H9 (cell line): ENCODE data around the gene ZNF423. TPM values are rescaled to one million over a fixed set of nuclear protein-coding genes. Genes with fewer than 3 reads are reported as not detected.

ENCODE experiments used
- DNase-seq: peaks from one replicate; pipeline ENCODE4 v3.0.0-alpha.2; 2017
- H2AFZ ChIP-seq: one replicate; pipeline ENCODE4 v1.6.1; 2013; ENCODE audit warnings: mild to moderate bottlenecking, low read length, control low read depth, moderate library complexity
- H2AK5ac ChIP-seq: 2 replicates; pipeline ENCODE4 v1.6.1; 2013; ENCODE audit warnings: low read length, control low read depth, mixed read lengths; ENCODE audit not compliant: insufficient read length
- H2BK120ac ChIP-seq: one replicate; pipeline ENCODE4 v1.6.1; 2013; ENCODE audit warnings: low read depth, mild to moderate bottlenecking, low read length, control low read depth, inconsistent platforms; ENCODE audit not compliant: poor library complexity, severe bottlenecking
- H2BK12ac ChIP-seq: 2 replicates; pipeline ENCODE4 v1.6.1; 2013; ENCODE audit warnings: low read length, control low read depth, mixed read lengths, low read depth; ENCODE audit not compliant: insufficient read length
- H2BK15ac ChIP-seq: 2 replicates; pipeline ENCODE4 v1.6.1; 2013; ENCODE audit warnings: low read depth, low read length, control low read depth
- H2BK20ac ChIP-seq: one replicate; pipeline ENCODE4 v1.6.1; 2013; ENCODE audit warnings: low read depth, mild to moderate bottlenecking, low read length, control low read depth, inconsistent platforms; ENCODE audit not compliant: poor library complexity, severe bottlenecking
- H2BK5ac ChIP-seq: 2 replicates; pipeline ENCODE4 v1.6.1; 2013; ENCODE audit warnings: low read length, control low read depth, mixed read lengths; ENCODE audit not compliant: insufficient read length
- H3K14ac ChIP-seq: 2 replicates; pipeline ENCODE4 v1.6.1; 2013; ENCODE audit warnings: low read length, control low read depth; ENCODE audit not compliant: insufficient read depth
- H3K18ac ChIP-seq: 2 replicates; pipeline ENCODE4 v1.6.1; 2013; ENCODE audit warnings: low read depth, mild to moderate bottlenecking, mixed read lengths, low read length, control low read depth; ENCODE audit not compliant: insufficient read length
- H3K23ac ChIP-seq: 2 replicates; pipeline ENCODE4 v1.6.1; 2013; ENCODE audit warnings: low read length, control low read depth, mixed read lengths, low read depth; ENCODE audit not compliant: insufficient read length
- H3K23me2 ChIP-seq: 2 replicates; pipeline ENCODE4 v1.6.1; 2013; ENCODE audit warnings: low read depth, mild to moderate bottlenecking, mixed read lengths, low read length, control low read depth; ENCODE audit not compliant: insufficient read length, poor library complexity, severe bottlenecking
- H3K27ac ChIP-seq: 2 replicates; pipeline ENCODE4 v1.5.1; 2013; ENCODE audit warnings: low read length, control low read depth, mixed read lengths, low read depth; ENCODE audit not compliant: insufficient read length
- H3K27me3 ChIP-seq: 2 replicates; pipeline ENCODE4 v1.6.1; 2013; ENCODE audit warnings: low read length, control low read depth, inconsistent platforms; ENCODE audit not compliant: insufficient read depth
- H3K4ac ChIP-seq: 2 replicates; pipeline ENCODE4 v1.6.1; 2013; ENCODE audit warnings: low read depth, mild to moderate bottlenecking, control low read depth, inconsistent platforms, low read length, moderate library complexity
- H3K4me1 ChIP-seq: 2 replicates; pipeline ENCODE4 v1.6.1; 2013; ENCODE audit warnings: low read length, control low read depth, inconsistent platforms; ENCODE audit not compliant: insufficient read depth
- H3K4me2 ChIP-seq: 2 replicates; pipeline ENCODE4 v1.6.1; 2013; ENCODE audit warnings: low read length, control low read depth, mixed read lengths; ENCODE audit not compliant: insufficient read length, insufficient read depth
- H3K56ac ChIP-seq: 2 replicates; pipeline ENCODE4 v1.6.1; 2013; ENCODE audit warnings: low read depth, mild to moderate bottlenecking, mixed read lengths, low read length, control low read depth; ENCODE audit not compliant: insufficient read length
- H3K79me1 ChIP-seq: 2 replicates; pipeline ENCODE4 v1.6.1; 2013; ENCODE audit warnings: low read depth, mild to moderate bottlenecking, moderate library complexity, low read length, control low read depth, inconsistent platforms; ENCODE audit not compliant: insufficient read depth, poor library complexity, severe bottlenecking
- H3K79me2 ChIP-seq: 2 replicates; pipeline ENCODE4 v1.6.1; 2013; ENCODE audit warnings: low read length, control low read depth, inconsistent platforms; ENCODE audit not compliant: insufficient read depth
- H3K9ac ChIP-seq: 2 replicates; pipeline ENCODE4 v1.6.1; 2013; ENCODE audit warnings: low read length, control low read depth, mixed read lengths; ENCODE audit not compliant: insufficient read length; ENCODE audit errors: extremely low read depth
- H3K9me3 ChIP-seq: one replicate; pipeline ENCODE4 v1.6.1; 2013; ENCODE audit warnings: low read depth, low read length, inconsistent platforms; ENCODE audit not compliant: control insufficient read depth
- H3T11ph ChIP-seq: one replicate; pipeline ENCODE4 v1.6.1; 2013; ENCODE audit warnings: mild to moderate bottlenecking, low read length, control low read depth, inconsistent platforms
- H4K20me1 ChIP-seq: one replicate; pipeline ENCODE4 v1.6.1; 2013; ENCODE audit not compliant: control insufficient read depth, insufficient read length, insufficient read depth
- H4K5ac ChIP-seq: 2 replicates; pipeline ENCODE4 v1.6.1; 2013; ENCODE audit warnings: low read depth, mild to moderate bottlenecking, mixed read lengths, low read length, control low read depth; ENCODE audit not compliant: insufficient read length
- H4K8ac ChIP-seq: replicated peaks from 2 replicates; pipeline ENCODE4 v1.6.1; 2013; ENCODE audit warnings: low read length, control low read depth, mixed read lengths, low read depth; ENCODE audit not compliant: insufficient read length
- H4K91ac ChIP-seq: 2 replicates; pipeline ENCODE4 v1.6.1; 2013; ENCODE audit warnings: low read depth, mild to moderate bottlenecking, moderate library complexity, mixed read lengths, low read length, control low read depth; ENCODE audit not compliant: insufficient read length
- H3K27ac Mint-ChIP-seq, 3 experiments: 2 replicates in 2 of 3; 3 replicates in 1 of 3; pipeline ENCODE4 v1.8.0; 2020 to 2021; ENCODE audit warnings: mixed read lengths in 3 of 3, mild to moderate bottlenecking in 1 of 3, moderate library complexity in 1 of 3
- H3K27me3 Mint-ChIP-seq: 2 replicates; pipeline ENCODE4 v1.8.0; 2021; ENCODE audit warnings: low read depth, mild to moderate bottlenecking, moderate library complexity, mixed read lengths
- H3K36me3 Mint-ChIP-seq, 3 experiments: 2 replicates in 2 of 3; 3 replicates in 1 of 3; pipeline ENCODE4 v1.8.0; 2020 to 2021; ENCODE audit warnings: low read depth in 3 of 3, mixed read lengths in 3 of 3; ENCODE audit not compliant: insufficient read depth in 1 of 3
- H3K4me1 Mint-ChIP-seq, 2 experiments: 2 replicates each; pipeline ENCODE4 v1.8.0; 2020; ENCODE audit warnings: mixed read lengths in 2 of 2
- H3K4me3 Mint-ChIP-seq, 2 experiments: 2 replicates in 1 of 2; 3 replicates in 1 of 2; pipeline ENCODE4 v1.8.0; 2020 to 2021; ENCODE audit warnings: mild to moderate bottlenecking in 2 of 2, mixed read lengths in 2 of 2, moderate library complexity in 1 of 2
- H3K9me3 Mint-ChIP-seq, 2 experiments: 2 replicates in 1 of 2; 3 replicates in 1 of 2; pipeline ENCODE4 v1.8.0; 2020; ENCODE audit warnings: mild to moderate bottlenecking in 2 of 2, mixed read lengths in 2 of 2, moderate library complexity in 1 of 2
- WGBS: extraction: QIAGEN DNeasy Blood & Tissue Kit; methylation state at CpG from one replicate; pipeline ENCODE4 v1.1.7; 2013; ENCODE audit warnings: missing lambda C conversion rate, low lambda C conversion rate, mixed read lengths; ENCODE audit not compliant: insufficient read length; ENCODE audit errors: extremely low coverage; 5-methylcytosine and 5-hydroxymethylcytosine counted together
- total RNA-seq: library from RNA; stranded (reverse); gene quantifications from 2 replicates; pipeline ENCODE4 v1.2.1, GENCODE V29; 2021
- TF ChIP-seq, protein P1 (sequence below): fragments of 200-600 bp; sonication (generic); conservative IDR thresholded peaks from 3 replicates; pipeline ENCODE4 v1.8.0; 2021; ENCODE audit warnings: antibody characterized with exemption, mild to moderate bottlenecking

ZNF423 gene
- total RNA-seq, 1 experiment from 2014 or later: 51.5 TPM

GRCh38 chr16:49773534-49774475 is 82.1 kb downstream of the ZNF423 start:
- no peak overlapping the region for H2AFZ ChIP-seq
- H3K27ac Mint-ChIP-seq: 0 out of 7 replicates have a peak overlapping the region, but pooled peaks of 1 of the 3 experiments have one; percentile 28

More at GRCh38 chr16:49773534-49774475, 82.1 kb downstream of the ZNF423 start:
- Histone ChIP-seq H4K20me1 (no peaks in the 10 kb centered on the region), H3K79me2 (peaks cover 2% of the 10 kb centered on the region; the same call in 1 of the 2 replicates), H2AK5ac (no peak overlapping the region), H3K14ac (no peak overlapping the region; the same call in 1 of the 2 replicates), H2BK15ac (no peak overlapping the region), H3K27ac (no peak overlapping the region), H3K4me1 (peaks cover 23% of the 10 kb centered on the region; the same call in 1 of the 2 replicates), H3K23me2 (no peaks in the 10 kb centered on the region), H3K27me3 (no peaks in the 10 kb centered on the region), H3T11ph (no peak overlapping the region), H2BK5ac (no peak overlapping the region), H2BK12ac (no peak overlapping the region), H3K23ac (no peak overlapping the region), H3K56ac (no peak overlapping the region), H2BK20ac (no peak overlapping the region), H3K4me2 (no peak overlapping the region), H3K9ac (no peak overlapping the region), H4K5ac (no peak overlapping the region), H4K91ac (no peak overlapping the region), H3K4ac (no peak overlapping the region), H3K79me1 (no peaks in the 10 kb centered on the region), H3K18ac (no peak overlapping the region), H2BK120ac (no peak overlapping the region), H3K9me3 (no peaks in the 10 kb centered on the region), H4K8ac (no peak overlapping the region)
- Mint-ChIP-seq H3K27me3 (no peaks in the 10 kb centered on the region), H3K36me3 (peaks cover 0 to 13% (median 6%) of the 10 kb centered on the region in 3 experiments; a peak in 4 of 7 replicates), H3K4me3 (no peak overlapping the region), H3K4me1 (peaks cover 35 to 36% of the 10 kb centered on the region in 2 experiments), H3K9me3 (no peaks in the 10 kb centered on the region)
- TF ChIP-seq, protein P1, sequence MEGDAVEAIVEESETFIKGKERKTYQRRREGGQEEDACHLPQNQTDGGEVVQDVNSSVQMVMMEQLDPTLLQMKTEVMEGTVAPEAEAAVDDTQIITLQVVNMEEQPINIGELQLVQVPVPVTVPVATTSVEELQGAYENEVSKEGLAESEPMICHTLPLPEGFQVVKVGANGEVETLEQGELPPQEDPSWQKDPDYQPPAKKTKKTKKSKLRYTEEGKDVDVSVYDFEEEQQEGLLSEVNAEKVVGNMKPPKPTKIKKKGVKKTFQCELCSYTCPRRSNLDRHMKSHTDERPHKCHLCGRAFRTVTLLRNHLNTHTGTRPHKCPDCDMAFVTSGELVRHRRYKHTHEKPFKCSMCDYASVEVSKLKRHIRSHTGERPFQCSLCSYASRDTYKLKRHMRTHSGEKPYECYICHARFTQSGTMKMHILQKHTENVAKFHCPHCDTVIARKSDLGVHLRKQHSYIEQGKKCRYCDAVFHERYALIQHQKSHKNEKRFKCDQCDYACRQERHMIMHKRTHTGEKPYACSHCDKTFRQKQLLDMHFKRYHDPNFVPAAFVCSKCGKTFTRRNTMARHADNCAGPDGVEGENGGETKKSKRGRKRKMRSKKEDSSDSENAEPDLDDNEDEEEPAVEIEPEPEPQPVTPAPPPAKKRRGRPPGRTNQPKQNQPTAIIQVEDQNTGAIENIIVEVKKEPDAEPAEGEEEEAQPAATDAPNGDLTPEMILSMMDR: no peak
- DNase-seq: no peak
- WGBS: no CpG with 5 or more reads among the region's 10 CpGs
